OCI-LY1 (cell line): ENCODE measurements around the gene C10orf67.

Experiments used
- H2AFZ ChIP-seq: fragments of 200-600 bp; sonication (generic), shearing (Covaris generic); 2 replicates; pipeline ENCODE4 v1.6.0; 2014; ENCODE audit warnings: antibody characterized with exemption, mild to moderate bottlenecking, low read length
- H3F3A ChIP-seq: fragments of 200-600 bp; sonication (generic), shearing (Covaris generic); 2 replicates; pipeline ENCODE4 v1.6.0; 2014; ENCODE audit warnings: mild to moderate bottlenecking, antibody characterized with exemption, low read length, moderate library complexity; ENCODE audit not compliant: insufficient read depth
- H3K27ac ChIP-seq: fragments of 200-600 bp; sonication (generic); 2 replicates; pipeline ENCODE4 v1.5.1; 2014; ENCODE audit warnings: low read length, mixed run types, mild to moderate bottlenecking, low read depth; ENCODE audit not compliant: poor library complexity, severe bottlenecking
- H3K27me3 ChIP-seq: fragments of 200-600 bp; sonication (generic); 2 replicates; pipeline ENCODE4 v1.6.0; 2014; ENCODE audit warnings: antibody characterized with exemption, mild to moderate bottlenecking, low read length, moderate library complexity; ENCODE audit not compliant: insufficient read depth
- H3K36me3 ChIP-seq: fragments of 200-600 bp; sonication (generic); 2 replicates; pipeline ENCODE4 v1.6.1; 2014; ENCODE audit warnings: mild to moderate bottlenecking, antibody characterized with exemption, low read length, moderate library complexity, mixed read lengths; ENCODE audit not compliant: insufficient read depth
- H3K4me1 ChIP-seq: fragments of 200-600 bp; sonication (generic); 2 replicates; pipeline ENCODE4 v1.5.1; 2014; ENCODE audit warnings: mild to moderate bottlenecking, low read length, moderate library complexity; ENCODE audit not compliant: insufficient read depth, severe bottlenecking
- H3K4me2 ChIP-seq: fragments of 200-600 bp; sonication (generic), shearing (Covaris generic); 2 replicates; pipeline ENCODE4 v1.6.1; 2014; ENCODE audit warnings: low read length
- H3K4me3 ChIP-seq: fragments of 200-600 bp; sonication (generic); 2 replicates; pipeline ENCODE4 v1.5.1; 2014; ENCODE audit warnings: low read length, low read depth, mild to moderate bottlenecking, mixed read lengths; ENCODE audit not compliant: poor library complexity, severe bottlenecking
- H3K79me2 ChIP-seq: fragments of 200-600 bp; shearing (Covaris generic); 2 replicates; pipeline ENCODE4 v1.6.1; 2016; ENCODE audit warnings: mixed run types, low read length, mixed read lengths; ENCODE audit not compliant: insufficient read depth
- H3K9ac ChIP-seq: fragments of 200-600 bp; sonication (generic), shearing (Covaris generic); 2 replicates; pipeline ENCODE4 v1.6.1; 2014; ENCODE audit warnings: mild to moderate bottlenecking, low read length, mixed read lengths
- H3K9me2 ChIP-seq: fragments of 200-600 bp; sonication (generic), shearing (Covaris generic); 2 replicates; pipeline ENCODE4 v1.6.1; 2014; ENCODE audit warnings: low read depth, mild to moderate bottlenecking, low read length, mixed read lengths
- H3K9me3 ChIP-seq: fragments of 200-600 bp; shearing (Covaris generic); 2 replicates; pipeline ENCODE4 v1.6.1; 2014; ENCODE audit warnings: low read length, mixed read lengths
- H4K20me1 ChIP-seq: fragments of 200-600 bp; sonication (generic), shearing (Covaris generic); 2 replicates; pipeline ENCODE4 v1.6.0; 2016; ENCODE audit warnings: mild to moderate bottlenecking, low read length; ENCODE audit not compliant: insufficient read depth
- EZH2 ChIP-seq: fragments of 200-600 bp; sonication (generic), shearing (Covaris generic); IDR thresholded peaks from 2 replicates; pipeline ENCODE4 v1.8.0; 2017; ENCODE audit warnings: borderline replicate concordance, mixed run types, mild to moderate bottlenecking, antibody characterized with exemption, low read length, moderate library complexity, mixed read lengths
- TF ChIP-seq, protein P1 (sequence below): fragments of 200-600 bp; sonication (generic), shearing (Covaris generic); IDR thresholded peaks from 2 replicates; pipeline ENCODE4 v1.5.1; 2017; ENCODE audit warnings: mild to moderate bottlenecking, antibody characterized with exemption, low read length, moderate library complexity, mixed read lengths

Gene C10orf67

DNA sequence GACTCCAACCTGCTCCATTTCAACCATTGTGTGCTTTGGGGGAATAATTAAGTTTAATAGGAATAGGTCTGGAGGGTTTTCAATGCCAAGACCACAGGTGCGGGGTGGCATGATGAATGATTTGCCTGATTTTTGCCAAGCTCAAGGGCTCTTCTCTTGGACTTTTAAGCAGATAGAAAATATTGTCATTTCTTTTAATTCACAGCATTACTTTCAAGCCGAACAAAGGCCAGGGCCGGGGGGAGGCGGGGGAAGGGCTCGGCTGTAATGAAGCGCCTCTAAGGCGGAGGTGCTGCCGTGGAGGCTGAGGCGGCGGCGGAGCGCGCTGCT, 146.0 kb downstream of the C10orf67 start:
- TF ChIP-seq, protein P1, sequence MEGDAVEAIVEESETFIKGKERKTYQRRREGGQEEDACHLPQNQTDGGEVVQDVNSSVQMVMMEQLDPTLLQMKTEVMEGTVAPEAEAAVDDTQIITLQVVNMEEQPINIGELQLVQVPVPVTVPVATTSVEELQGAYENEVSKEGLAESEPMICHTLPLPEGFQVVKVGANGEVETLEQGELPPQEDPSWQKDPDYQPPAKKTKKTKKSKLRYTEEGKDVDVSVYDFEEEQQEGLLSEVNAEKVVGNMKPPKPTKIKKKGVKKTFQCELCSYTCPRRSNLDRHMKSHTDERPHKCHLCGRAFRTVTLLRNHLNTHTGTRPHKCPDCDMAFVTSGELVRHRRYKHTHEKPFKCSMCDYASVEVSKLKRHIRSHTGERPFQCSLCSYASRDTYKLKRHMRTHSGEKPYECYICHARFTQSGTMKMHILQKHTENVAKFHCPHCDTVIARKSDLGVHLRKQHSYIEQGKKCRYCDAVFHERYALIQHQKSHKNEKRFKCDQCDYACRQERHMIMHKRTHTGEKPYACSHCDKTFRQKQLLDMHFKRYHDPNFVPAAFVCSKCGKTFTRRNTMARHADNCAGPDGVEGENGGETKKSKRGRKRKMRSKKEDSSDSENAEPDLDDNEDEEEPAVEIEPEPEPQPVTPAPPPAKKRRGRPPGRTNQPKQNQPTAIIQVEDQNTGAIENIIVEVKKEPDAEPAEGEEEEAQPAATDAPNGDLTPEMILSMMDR = no peak
- no peak for TF ChIP-seq EZH2
- Histone ChIP-seq H2AFZ (no peak overlapping the region), H4K20me1 (no peaks in the 10 kb centered on the region), H3K9ac (no peak overlapping the region), H3K4me3 (no peak overlapping the region), H3K9me3 (no peaks in the 10 kb centered on the region), H3K27me3 (no peaks in the 10 kb centered on the region), H3F3A (no peaks in the 10 kb centered on the region), H3K9me2 (no peaks in the 10 kb centered on the region), H3K27ac (no peak overlapping the region), H3K4me1 (no peaks in the 10 kb centered on the region), H3K4me2 (no peak overlapping the region), H3K36me3 (no peaks in the 10 kb centered on the region), H3K79me2 (no peaks in the 10 kb centered on the region)

DNA sequence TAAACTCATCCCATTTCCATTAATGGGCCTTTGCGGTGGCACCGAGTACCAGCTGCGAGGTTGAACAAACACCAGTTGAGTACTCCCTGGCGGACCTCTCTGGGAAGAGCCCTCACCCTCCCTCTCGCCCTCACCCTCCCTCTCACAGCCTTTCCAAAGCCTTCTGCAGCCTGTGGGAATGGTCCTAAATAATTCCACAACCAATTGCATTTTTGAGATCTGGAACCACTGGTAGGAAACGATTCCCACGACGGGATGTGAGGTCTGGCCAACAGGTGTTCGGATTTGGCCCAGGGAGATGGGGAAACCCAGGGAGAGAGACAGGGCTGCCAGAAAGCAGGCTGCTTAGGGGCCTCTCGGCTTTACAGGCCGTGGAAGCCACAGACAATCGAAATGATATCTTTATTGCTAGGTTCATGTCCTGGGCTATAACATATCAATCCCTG, 147.2 kb downstream of the C10orf67 start:
- H3K9me3 ChIP-seq = no peaks in the 10 kb centered on the region
- H3K4me1 ChIP-seq = no peaks in the 10 kb centered on the region

DNA sequence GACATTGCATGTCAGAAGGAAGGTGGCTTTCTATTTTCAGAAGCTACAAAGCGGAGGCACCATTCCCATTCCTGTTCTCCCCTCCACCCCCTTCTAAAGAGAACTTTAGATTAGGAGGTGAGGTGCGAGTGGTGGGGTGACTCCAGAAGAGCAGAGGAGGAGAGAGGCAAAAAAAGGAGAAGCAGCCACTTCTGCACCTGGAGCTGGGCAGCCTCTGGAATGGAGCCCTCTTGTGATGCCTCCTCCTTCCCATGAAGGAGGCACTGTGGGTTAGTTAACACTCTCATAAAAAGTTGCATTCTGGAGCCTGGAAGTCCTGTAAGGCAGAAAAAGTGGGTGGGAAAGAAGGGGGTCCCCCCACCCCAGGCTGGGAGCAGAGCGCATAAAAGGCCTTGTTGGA, 147.7 kb downstream of the C10orf67 start:
- H3K36me3 ChIP-seq = no peaks in the 10 kb centered on the region
- no peak overlapping the region for H3K27ac ChIP-seq
- H3K9ac ChIP-seq = no peak overlapping the region
- no peaks in the 10 kb centered on the region for H3K4me1 ChIP-seq
- no peaks in the 10 kb centered on the region for H3K79me2 ChIP-seq
- H3K4me2 ChIP-seq = no peak overlapping the region
- no peaks in the 10 kb centered on the region for H3F3A ChIP-seq
- H4K20me1 ChIP-seq = no peaks in the 10 kb centered on the region
- H3K9me3 ChIP-seq = no peaks in the 10 kb centered on the region
- H3K9me2 ChIP-seq = no peaks in the 10 kb centered on the region
- H3K4me3 ChIP-seq = no peak overlapping the region
- no peaks in the 10 kb centered on the region for H3K27me3 ChIP-seq
- H2AFZ ChIP-seq = no peak overlapping the region
- TF ChIP-seq, protein P1 = no peak
- TF ChIP-seq EZH2 = no peak

More for the DNA sequence above, 147.2 kb downstream of the C10orf67 start:
- no peaks in the 10 kb centered on the region for H3K27me3 ChIP-seq
- no peaks in the 10 kb centered on the region for H4K20me1 ChIP-seq
- H3K79me2 ChIP-seq = no peaks in the 10 kb centered on the region
- H3K36me3 ChIP-seq = no peaks in the 10 kb centered on the region
- no peak overlapping the region for H3K4me2 ChIP-seq
- no peaks in the 10 kb centered on the region for H3K9me2 ChIP-seq
- H3F3A ChIP-seq = no peaks in the 10 kb centered on the region
- no peak overlapping the region for H3K4me3 ChIP-seq
- H2AFZ ChIP-seq = no peak overlapping the region
- TF ChIP-seq, protein P1 = no peak
- TF ChIP-seq EZH2 = no peak
- no peak overlapping the region for H3K27ac ChIP-seq
- no peak overlapping the region for H3K9ac ChIP-seq
